ENCODE results near the gene SPDYE5.
A peak's percentile ranks its signal among the peaks of the same experiment; 100 is the strongest.
"Not testable (repeated sequence)": the region's sequence is repeated elsewhere in the genome, so short reads cannot be mapped to it uniquely, and the experiment has no call there.

The SPDYE5 gene

GRCh38 chr7:75492020-75492419 lies at the start of gene SPDYE5:
Gene SPDYE5, plus strand, starts transcription at chr7:75492320. Its CDS starts 1,728 bp downstream, at chr7:75494048.
- not testable (repeated sequence) for H4K20me1 ChIP-seq (ENCODE audit: insufficient read depth, low read length); H3K9me3 ChIP-seq (ENCODE audit: low read length); H3K4me2 ChIP-seq (ENCODE audit: low read length); H3F3A ChIP-seq (ENCODE audit: insufficient read depth, low read length); H3K27me3 ChIP-seq (ENCODE audit: insufficient read depth, low read length); H3K79me2 ChIP-seq (ENCODE audit: insufficient read depth, low read length); H2AFZ ChIP-seq (ENCODE audit: low read length); H3K9ac ChIP-seq (ENCODE audit: low read length); H3K4me3 ChIP-seq (ENCODE audit: low read depth, low read length, poor library complexity, severe bottlenecking); H3K36me3 ChIP-seq (ENCODE audit: insufficient read depth, low read length); H3K9me2 ChIP-seq (ENCODE audit: low read depth, low read length); H3K27ac ChIP-seq (ENCODE audit: low read depth, low read length, poor library complexity, severe bottlenecking); H3K4me1 ChIP-seq (ENCODE audit: insufficient read depth, low read length, severe bottlenecking)

- not testable (repeated sequence) for H3F3A ChIP-seq (ENCODE audit: insufficient read depth, low read length); H2AFZ ChIP-seq (ENCODE audit: low read length); H3K4me1 ChIP-seq (ENCODE audit: insufficient read depth, low read length, severe bottlenecking); H3K9me3 ChIP-seq (ENCODE audit: low read length); H3K9me2 ChIP-seq (ENCODE audit: low read depth, low read length); H3K79me2 ChIP-seq (ENCODE audit: insufficient read depth, low read length); H3K27ac ChIP-seq (ENCODE audit: low read depth, low read length, poor library complexity, severe bottlenecking); H4K20me1 ChIP-seq (ENCODE audit: insufficient read depth, low read length); H3K27me3 ChIP-seq (ENCODE audit: insufficient read depth, low read length)
- H3K4me3 ChIP-seq (ENCODE audit: low read depth, low read length, poor library complexity, severe bottlenecking), result peak overlapping the region; percentile 78
- H3K9ac ChIP-seq (ENCODE audit: low read length), result peak overlapping the region; percentile 78
- peak overlapping the region; percentile 67 for H3K4me2 ChIP-seq (ENCODE audit: low read length)
- H3K36me3 ChIP-seq (ENCODE audit: insufficient read depth, low read length), result peaks cover 38% of the 10 kb centered on the region
These were observed 49.5 kb upstream of the SPDYE5 start for GRCh38 chr7:75442465-75443111.

GRCh38 chr7:75449946-75450345 lies 42.2 kb upstream of the SPDYE5 start:
- not testable (repeated sequence) for H3K79me2 ChIP-seq (ENCODE audit: insufficient read depth, low read length); H4K20me1 ChIP-seq (ENCODE audit: insufficient read depth, low read length); H3K36me3 ChIP-seq (ENCODE audit: insufficient read depth, low read length); H3K27ac ChIP-seq (ENCODE audit: low read depth, low read length, poor library complexity, severe bottlenecking); H3K9ac ChIP-seq (ENCODE audit: low read length); H3K4me3 ChIP-seq (ENCODE audit: low read depth, low read length, poor library complexity, severe bottlenecking); H3K4me1 ChIP-seq (ENCODE audit: insufficient read depth, low read length, severe bottlenecking); H3K9me2 ChIP-seq (ENCODE audit: low read depth, low read length); H3K4me2 ChIP-seq (ENCODE audit: low read length); H3F3A ChIP-seq (ENCODE audit: insufficient read depth, low read length); H2AFZ ChIP-seq (ENCODE audit: low read length); H3K9me3 ChIP-seq (ENCODE audit: low read length); H3K27me3 ChIP-seq (ENCODE audit: insufficient read depth, low read length)

DNA sequence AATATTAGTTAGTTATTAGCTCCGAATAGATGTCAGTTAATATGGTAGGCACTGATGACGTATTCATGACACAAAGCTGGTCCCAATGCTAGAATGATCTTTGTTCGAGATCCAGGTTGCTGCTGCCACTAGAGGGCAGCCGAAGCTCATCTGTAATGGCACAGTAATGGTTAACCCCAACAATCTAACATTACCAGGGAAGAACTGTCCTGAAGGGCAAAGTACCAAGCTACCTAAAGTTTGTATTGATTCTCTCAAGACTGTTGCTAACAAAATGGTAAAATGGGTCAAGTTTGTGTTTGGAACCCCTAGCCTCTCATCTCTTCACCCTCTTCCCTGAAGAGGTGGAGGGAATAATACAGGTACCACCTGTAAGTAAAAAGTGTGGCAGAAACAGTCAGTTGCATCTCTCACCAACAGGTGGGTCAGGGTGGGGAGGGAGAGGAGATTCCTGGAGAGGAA lies 39.6 kb upstream of the SPDYE5 start:
- not testable (repeated sequence) for H3K4me3 ChIP-seq (ENCODE audit: low read depth, low read length, poor library complexity, severe bottlenecking); H3K9me2 ChIP-seq (ENCODE audit: low read depth, low read length); H2AFZ ChIP-seq (ENCODE audit: low read length); H3K4me2 ChIP-seq (ENCODE audit: low read length); H3K9ac ChIP-seq (ENCODE audit: low read length); H3F3A ChIP-seq (ENCODE audit: insufficient read depth, low read length); H3K27me3 ChIP-seq (ENCODE audit: insufficient read depth, low read length); H4K20me1 ChIP-seq (ENCODE audit: insufficient read depth, low read length); H3K36me3 ChIP-seq (ENCODE audit: insufficient read depth, low read length); H3K79me2 ChIP-seq (ENCODE audit: insufficient read depth, low read length); H3K27ac ChIP-seq (ENCODE audit: low read depth, low read length, poor library complexity, severe bottlenecking); H3K4me1 ChIP-seq (ENCODE audit: insufficient read depth, low read length, severe bottlenecking); H3K9me3 ChIP-seq (ENCODE audit: low read length)
- peak; percentile 50; the same call in 1 of the 2 replicates for TF ChIP-seq CTCF (IDR thresholded peaks at IDR 0.05; ENCODE audit: low read length)

GRCh38 chr7:75456403-75456802 lies 35.7 kb upstream of the SPDYE5 start:
- H3K27ac ChIP-seq (ENCODE audit: low read depth, low read length, poor library complexity, severe bottlenecking); H3F3A ChIP-seq (ENCODE audit: insufficient read depth, low read length); H3K79me2 ChIP-seq (ENCODE audit: insufficient read depth, low read length); H3K27me3 ChIP-seq (ENCODE audit: insufficient read depth, low read length); H2AFZ ChIP-seq (ENCODE audit: low read length); H3K9ac ChIP-seq (ENCODE audit: low read length); H3K4me2 ChIP-seq (ENCODE audit: low read length); H3K4me1 ChIP-seq (ENCODE audit: insufficient read depth, low read length, severe bottlenecking); H3K9me3 ChIP-seq (ENCODE audit: low read length); H3K9me2 ChIP-seq (ENCODE audit: low read depth, low read length); H3K36me3 ChIP-seq (ENCODE audit: insufficient read depth, low read length); H3K4me3 ChIP-seq (ENCODE audit: low read depth, low read length, poor library complexity, severe bottlenecking); H4K20me1 ChIP-seq (ENCODE audit: insufficient read depth, low read length): not testable (repeated sequence)

DNA sequence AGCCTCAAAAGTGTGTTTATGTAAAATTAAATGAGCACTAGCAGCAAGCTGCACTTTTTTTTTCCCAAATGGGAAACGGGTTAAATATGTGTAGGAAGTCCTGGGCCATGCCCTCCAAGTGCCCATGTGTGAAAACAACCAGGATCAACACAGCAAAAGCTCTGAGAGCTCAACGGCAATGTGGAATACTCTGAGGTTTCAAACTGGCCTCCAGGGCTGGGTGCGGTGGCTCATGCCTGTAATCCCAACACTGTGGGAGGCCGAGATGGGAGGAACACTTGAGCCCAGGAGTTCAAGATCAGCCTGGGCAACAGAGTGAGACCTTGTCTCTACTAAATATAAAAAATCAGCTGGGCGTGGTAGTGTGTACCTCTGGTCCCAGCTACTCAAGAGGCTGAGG lies 34.1 kb upstream of the SPDYE5 start:
- not testable (repeated sequence) for H3K9me2 ChIP-seq (ENCODE audit: low read depth, low read length); H4K20me1 ChIP-seq (ENCODE audit: insufficient read depth, low read length); H3K27me3 ChIP-seq (ENCODE audit: insufficient read depth, low read length); H3K36me3 ChIP-seq (ENCODE audit: insufficient read depth, low read length); H3K4me3 ChIP-seq (ENCODE audit: low read depth, low read length, poor library complexity, severe bottlenecking); H3K4me2 ChIP-seq (ENCODE audit: low read length); H2AFZ ChIP-seq (ENCODE audit: low read length); H3F3A ChIP-seq (ENCODE audit: insufficient read depth, low read length); H3K79me2 ChIP-seq (ENCODE audit: insufficient read depth, low read length); H3K9ac ChIP-seq (ENCODE audit: low read length); H3K27ac ChIP-seq (ENCODE audit: low read depth, low read length, poor library complexity, severe bottlenecking); H3K9me3 ChIP-seq (ENCODE audit: low read length)
- peaks cover 10% of the 10 kb centered on the region for H3K4me1 ChIP-seq (ENCODE audit: insufficient read depth, low read length, severe bottlenecking)

GRCh38 chr7:75460541-75460940 lies 31.6 kb upstream of the SPDYE5 start:
- H3K27me3 ChIP-seq (ENCODE audit: insufficient read depth, low read length); H4K20me1 ChIP-seq (ENCODE audit: insufficient read depth, low read length); H3K4me2 ChIP-seq (ENCODE audit: low read length); H3K4me3 ChIP-seq (ENCODE audit: low read depth, low read length, poor library complexity, severe bottlenecking); H2AFZ ChIP-seq (ENCODE audit: low read length); H3K9me3 ChIP-seq (ENCODE audit: low read length); H3K27ac ChIP-seq (ENCODE audit: low read depth, low read length, poor library complexity, severe bottlenecking); H3K9me2 ChIP-seq (ENCODE audit: low read depth, low read length); H3F3A ChIP-seq (ENCODE audit: insufficient read depth, low read length); H3K9ac ChIP-seq (ENCODE audit: low read length); H3K36me3 ChIP-seq (ENCODE audit: insufficient read depth, low read length); H3K79me2 ChIP-seq (ENCODE audit: insufficient read depth, low read length): not testable (repeated sequence)
- H3K4me1 ChIP-seq (ENCODE audit: insufficient read depth, low read length, severe bottlenecking), result peaks cover 10% of the 10 kb centered on the region
